Neutrophil (primary cell): ENCODE results near the gene TAS1R1.
A peak's percentile ranks its signal among the peaks of the same experiment; 100 is the strongest.
"Not testable (repeated sequence)": the region's sequence is repeated elsewhere in the genome, so short reads cannot be mapped to it uniquely, and the experiment has no call there.

Experiments
- H3K27ac ChIP-seq: fragments of 200-600 bp; sonication (generic); 2 replicates; pipeline ENCODE4 v1.5.1; 2016; ENCODE audit warnings: mild to moderate bottlenecking, moderate library complexity
- H3K27me3 ChIP-seq: fragments of 200-600 bp; sonication (generic); 2 replicates; pipeline ENCODE4 v1.6.0; 2016; ENCODE audit warnings: mild to moderate bottlenecking
- H3K36me3 ChIP-seq: fragments of 200-600 bp; sonication (generic); 2 replicates; pipeline ENCODE4 v1.5.1; 2017
- H3K4me1 ChIP-seq, 2 experiments: fragments of 200-600 bp in 1 of 2; sonication (generic) in 1 of 2; 1 replicate in 1 of 2; 2 replicates in 1 of 2; pipeline versions ENCODE4 v1.5.1 to v1.6.1; 2013 to 2016; ENCODE audit warnings: low read depth in 1 of 2, low read length in 1 of 2, mild to moderate bottlenecking in 1 of 2, moderate library complexity in 1 of 2; ENCODE audit not compliant: control insufficient read depth in 1 of 2, insufficient read depth in 1 of 2
- H3K4me3 ChIP-seq, 2 experiments: fragments of 200-600 bp in 1 of 2; sonication (generic) in 1 of 2; 1 replicate in 1 of 2; 2 replicates in 1 of 2; pipeline ENCODE4 v1.5.1; 2013 to 2016; ENCODE audit warnings: low read depth in 1 of 2, low read length in 1 of 2, mild to moderate bottlenecking in 1 of 2, moderate library complexity in 1 of 2
- H3K9me3 ChIP-seq: fragments of 200-600 bp; sonication (generic); 2 replicates; pipeline ENCODE4 v1.5.1; 2016
- CTCF ChIP-seq: fragments of 200-600 bp; sonication (generic); IDR thresholded peaks from 2 replicates; pipeline ENCODE4 v1.5.1; 2016; ENCODE audit warnings: antibody characterized with exemption

The TAS1R1 gene

GRCh38 chr1:6597777-6598131 is 42.6 kb downstream of the TAS1R1 start:
- Histone ChIP-seq H3K27ac (peak overlapping the region; percentile 94), H3K27me3 (no peaks in the 10 kb centered on the region), H3K36me3 (peaks cover 65% of the 10 kb centered on the region), H3K9me3 (no peaks in the 10 kb centered on the region), H3K4me1 (peaks cover 47 to 68% of the 10 kb centered on the region in 2 experiments), H3K4me3 (peak overlapping the region; percentile 98 to 100)
- no peak for TF ChIP-seq CTCF

GRCh38 chr1:6599141-6599975 is 44.3 kb downstream of the TAS1R1 start:
- peaks cover 49% of the 10 kb centered on the region for H3K36me3 ChIP-seq
- no peaks in the 10 kb centered on the region for H3K27me3 ChIP-seq
- peak overlapping the region; percentile 94 for H3K27ac ChIP-seq
- TF ChIP-seq CTCF = no peak
- H3K4me1 ChIP-seq = peaks cover 56 to 79% of the 10 kb centered on the region in 2 experiments
- H3K9me3 ChIP-seq = no peaks in the 10 kb centered on the region
- peak overlapping the region; percentile 98 to 100 for H3K4me3 ChIP-seq

- peaks cover 42% of the 10 kb centered on the region for H3K36me3 ChIP-seq
- peak overlapping the region; percentile 98 to 100 for H3K4me3 ChIP-seq
- H3K4me1 ChIP-seq = peaks cover 54 to 76% of the 10 kb centered on the region in 2 experiments
- H3K27me3 ChIP-seq, H3K9me3 ChIP-seq: not testable (repeated sequence)
- peak overlapping the region; percentile 94 for H3K27ac ChIP-seq
Observed at GRCh38 chr1:6599991-6600390, 44.9 kb downstream of the TAS1R1 start.

- peaks cover 50 to 70% of the 10 kb centered on the region in 2 experiments for H3K4me1 ChIP-seq
- H3K36me3 ChIP-seq = peaks cover 37% of the 10 kb centered on the region
- no peak for TF ChIP-seq CTCF
Observed at GRCh38 chr1:6600410-6601048, 45.4 kb downstream of the TAS1R1 start.

GRCh38 chr1:6601049-6601922 is 46.2 kb downstream of the TAS1R1 start:
- peak overlapping the region; percentile 94 for H3K27ac ChIP-seq
- peaks cover 29% of the 10 kb centered on the region for H3K36me3 ChIP-seq
- H3K27me3 ChIP-seq = no peaks in the 10 kb centered on the region
- no peaks in the 10 kb centered on the region for H3K9me3 ChIP-seq
- H3K4me3 ChIP-seq = peak overlapping the region; percentile 98 to 100
- no peak for TF ChIP-seq CTCF
- peaks cover 42 to 64% of the 10 kb centered on the region in 2 experiments for H3K4me1 ChIP-seq

More at GRCh38 chr1:6600410-6601048, 45.4 kb downstream of the TAS1R1 start:
- H3K4me3 ChIP-seq = peak overlapping the region; percentile 98 to 100
- H3K27ac ChIP-seq = peak overlapping the region; percentile 94
- no peaks in the 10 kb centered on the region for H3K27me3 ChIP-seq
- H3K9me3 ChIP-seq = no peaks in the 10 kb centered on the region
